Muscle of back (tissue), 11 donors: ENCODE measurements around the gene OLFML2A. TPM values are rescaled to one million over a fixed set of nuclear protein-coding genes. Genes with fewer than 3 reads are reported as not detected.
"Not testable (repeated sequence)": the region's sequence is repeated elsewhere in the genome, so short reads cannot be mapped to it uniquely, and the experiment has no call there.

ENCODE experiments used
- DNase-seq, 3 donors: peaks; one replicate each; pipeline versions ENCODE4 v3.0.0 to v3.0.0-alpha.2; 2013
- polyA plus RNA-seq, 10 donors: library from polyadenylated mRNA; unstranded; fragments of 120-200 nt; gene quantifications; one replicate each; pipeline ENCODE4 v1.2.1, GENCODE V29; 2013; ENCODE audit not compliant: insufficient read length in 10 of 10

Gene OLFML2A
- polyA plus RNA-seq, 10 donors, result 124 to 166 (median 140) TPM

GRCh38 chr9:124759327-124759726 is 17.6 kb upstream of the OLFML2A start:
- DNase-seq, result no peak

GRCh38 chr9:124760719-124761118 is 16.2 kb upstream of the OLFML2A start:
- no peak for DNase-seq

GRCh38 chr9:124761196-124761595 is 15.7 kb upstream of the OLFML2A start:
- no peak for DNase-seq

- DNase-seq, result no peak
Measured at GRCh38 chr9:124761710-124762109, 15.2 kb upstream of the OLFML2A start.

GRCh38 chr9:124762633-124763032 is 14.3 kb upstream of the OLFML2A start:
- DNase-seq, result no peak

GRCh38 chr9:124764774-124765438 is 12.0 kb upstream of the OLFML2A start:
- DNase-seq, result no peak

GRCh38 chr9:124765439-124765835 is 11.5 kb upstream of the OLFML2A start:
- DNase-seq, result no peak

GRCh38 chr9:124766326-124766725 is 10.6 kb upstream of the OLFML2A start:
- DNase-seq, result no peak

GRCh38 chr9:124766815-124767554 is 9.9 kb upstream of the OLFML2A start:
- DNase-seq, result no peak

- DNase-seq, result peak in 1 of 3 donors; percentile 53
Measured at GRCh38 chr9:124767821-124768220, 9.1 kb upstream of the OLFML2A start.

GRCh38 chr9:124768334-124768733 is 8.6 kb upstream of the OLFML2A start:
- peak in 1 of 3 donors; percentile 56 for DNase-seq

- peak in 1 of 3 donors; percentile 77 for DNase-seq
Measured at GRCh38 chr9:124768750-124769548, 8.0 kb upstream of the OLFML2A start.

- DNase-seq, result peak in 1 of 3 donors; percentile 60
Measured at GRCh38 chr9:124769549-124770358, 7.2 kb upstream of the OLFML2A start.

GRCh38 chr9:124770359-124771020 is 6.4 kb upstream of the OLFML2A start:
- no peak for DNase-seq

- peak; percentile 96 to 99 (median 98) for DNase-seq
Measured at GRCh38 chr9:124771021-124771866, 5.7 kb upstream of the OLFML2A start, which contains the start of gene NR6A1. TSS of gene NR6A1 (minus strand) at chr9:124771311.

GRCh38 chr9:124771867-124772679 is 4.9 kb upstream of the OLFML2A start:
- peak; percentile 77 to 92 (median 87) for DNase-seq

GRCh38 chr9:124772877-124773276 is 4.1 kb upstream of the OLFML2A start:
- not testable (repeated sequence) for DNase-seq

GRCh38 chr9:124773473-124774128 is 3.3 kb upstream of the OLFML2A start:
- no peak for DNase-seq
